Effector memory CD4-positive, alpha-beta T cell (primary cell): Measurements from ENCODE around the gene CD2BP2.

Experiments used
- DNase-seq, 3 donors: peaks; one replicate each; pipeline ENCODE4 v3.0.0-alpha.2; 2020
- H3K27ac ChIP-seq: 2 replicates; pipeline ENCODE4 v1.7.0; 2013; ENCODE audit warnings: mild to moderate bottlenecking, low read length, moderate library complexity; ENCODE audit not compliant: insufficient read depth, poor library complexity, severe bottlenecking
- H3K27me3 ChIP-seq: replicated peaks from 2 replicates; pipeline ENCODE4 v1.7.0; 2013; ENCODE audit warnings: mild to moderate bottlenecking, low read length; ENCODE audit not compliant: insufficient read depth, control insufficient read depth, poor library complexity, severe bottlenecking
- H3K36me3 ChIP-seq: 2 replicates; pipeline ENCODE4 v1.7.0; 2013; ENCODE audit warnings: mild to moderate bottlenecking, low read length, moderate library complexity; ENCODE audit not compliant: control insufficient read depth, insufficient read depth
- H3K4me1 ChIP-seq: 2 replicates; pipeline ENCODE4 v1.7.0; 2013; ENCODE audit warnings: low read length, mild to moderate bottlenecking; ENCODE audit not compliant: control insufficient read depth, insufficient read depth, poor library complexity, severe bottlenecking
- H3K4me3 ChIP-seq: 2 replicates; pipeline ENCODE4 v1.7.0; 2013; ENCODE audit warnings: low read length, low read depth, mild to moderate bottlenecking; ENCODE audit not compliant: insufficient read depth, poor library complexity, severe bottlenecking
- H3K9me3 ChIP-seq: 2 replicates; pipeline ENCODE4 v1.7.0; 2013; ENCODE audit warnings: mild to moderate bottlenecking, low read length, moderate library complexity; ENCODE audit not compliant: control insufficient read depth

Gene CD2BP2

GRCh38 chr16:30395155-30395991 is 40.3 kb upstream of the CD2BP2 start, which contains the start of gene ZNF48:
TSS of gene ZNF48 (plus strand) at chr16:30395420. CDS start at chr16:30395795, 375 bp downstream.
- Histone ChIP-seq H3K27ac (peak within 1 kb of the TSS; percentile 61), H3K27me3 (no peaks in the 10 kb centered on the region), H3K4me3 (peak within 1 kb of the TSS; percentile 71), H3K36me3 (peaks cover 14% of the 10 kb centered on the region), H3K4me1 (peaks cover 16% of the 10 kb centered on the region), H3K9me3 (no peaks in the 10 kb centered on the region)
- peak; percentile 19 to 36 (median 34) for DNase-seq

GRCh38 chr16:30394592-30395154 is 39.6 kb upstream of the CD2BP2 start:
- peaks cover 11% of the 10 kb centered on the region for H3K4me1 ChIP-seq
- H3K27me3 ChIP-seq = no peaks in the 10 kb centered on the region
- no peak for DNase-seq
- H3K27ac ChIP-seq = peak overlapping the region; percentile 58
- no peaks in the 10 kb centered on the region for H3K9me3 ChIP-seq
- peaks cover 14% of the 10 kb centered on the region for H3K36me3 ChIP-seq
- H3K4me3 ChIP-seq = peak overlapping the region; percentile 71

GRCh38 chr16:30383521-30383920 is 28.4 kb upstream of the CD2BP2 start:
- Histone ChIP-seq H3K4me1 (peaks cover 50% of the 10 kb centered on the region), H3K27ac (peak overlapping the region; percentile 100), H3K27me3 (no peaks in the 10 kb centered on the region), H3K36me3 (no peaks in the 10 kb centered on the region), H3K4me3 (no peak overlapping the region), H3K9me3 (no peaks in the 10 kb centered on the region)
- no peak for DNase-seq

- H3K9me3 ChIP-seq = no peaks in the 10 kb centered on the region
- peak; percentile 61 to 69 (median 66) for DNase-seq
- no peaks in the 10 kb centered on the region for H3K36me3 ChIP-seq
- peak within 1 kb of the TSS; percentile 100 for H3K27ac ChIP-seq
- H3K4me1 ChIP-seq = peaks cover 58% of the 10 kb centered on the region
- peak within 1 kb of the TSS; percentile 54 for H3K4me3 ChIP-seq
- no peaks in the 10 kb centered on the region for H3K27me3 ChIP-seq
Observed at GRCh38 chr16:30382111-30382881, 27.2 kb upstream of the CD2BP2 start, which contains the start of gene SEPTIN1. TSS of gene SEPTIN1 (minus strand) at chr16:30382561. CDS start at chr16:30382542, 19 bp downstream.

- Histone ChIP-seq H3K36me3 (no peaks in the 10 kb centered on the region), H3K27ac (peak overlapping the region; percentile 100), H3K4me3 (peak overlapping the region; percentile 54), H3K27me3 (no peaks in the 10 kb centered on the region), H3K4me1 (peaks cover 67% of the 10 kb centered on the region), H3K9me3 (no peaks in the 10 kb centered on the region)
- DNase-seq = no peak
Observed at GRCh38 chr16:30381291-30382041, 26.4 kb upstream of the CD2BP2 start.

GRCh38 chr16:30380803-30381208 is 25.7 kb upstream of the CD2BP2 start:
- peak overlapping the region; percentile 54 for H3K4me3 ChIP-seq
- peaks cover 69% of the 10 kb centered on the region for H3K4me1 ChIP-seq
- DNase-seq = no peak
- H3K36me3 ChIP-seq = no peaks in the 10 kb centered on the region
- peak overlapping the region; percentile 100 for H3K27ac ChIP-seq
- H3K9me3 ChIP-seq = no peaks in the 10 kb centered on the region
- H3K27me3 ChIP-seq = no peaks in the 10 kb centered on the region

GRCh38 chr16:30380072-30380802 is 25.1 kb upstream of the CD2BP2 start:
- no peaks in the 10 kb centered on the region for H3K27me3 ChIP-seq
- DNase-seq = no peak
- H3K4me3 ChIP-seq = no peak overlapping the region
- no peaks in the 10 kb centered on the region for H3K9me3 ChIP-seq
- H3K27ac ChIP-seq = peak overlapping the region; percentile 100
- H3K36me3 ChIP-seq = no peaks in the 10 kb centered on the region
- peaks cover 69% of the 10 kb centered on the region for H3K4me1 ChIP-seq

- H3K9me3 ChIP-seq = no peaks in the 10 kb centered on the region
- H3K27ac ChIP-seq = peak overlapping the region; percentile 100
- DNase-seq = no peak
- H3K27me3 ChIP-seq = no peaks in the 10 kb centered on the region
- H3K4me1 ChIP-seq = peaks cover 69% of the 10 kb centered on the region
- H3K4me3 ChIP-seq = peak overlapping the region; percentile 70
- H3K36me3 ChIP-seq = no peaks in the 10 kb centered on the region
Observed at GRCh38 chr16:30379158-30379783, 24.2 kb upstream of the CD2BP2 start.
